Pancreas (tissue), 10 donors: ENCODE data around the gene RARB. TPM values are rescaled to one million over a fixed set of nuclear protein-coding genes. Genes with fewer than 3 reads are reported as not detected.

ENCODE experiments used
- ATAC-seq, 4 donors: fragments of 200-7000 bp; cut with Tn5 transposase; one replicate each; pipeline versions ENCODE4 v1.8.0 to v1.9.1; 2020; ENCODE audit warnings: mild to moderate bottlenecking in 4 of 4, moderate library complexity in 4 of 4
- DNase-seq, 6 donors: peaks; one replicate each; pipeline ENCODE4 v3.0.0-alpha.2; 2020
- FAIRE-seq: peaks from 2 replicates; lab custom pipeline; 2012; peaks lifted over from hg19 to GRCh38; lab: Jason Lieb, UNC
- H3K27ac ChIP-seq, 4 donors: fragments of 200-600 bp; sonication (generic); 1 replicate in 3 of 4; 2 replicates in 1 of 4; pipeline versions ENCODE4 v1.5.0 to v1.8.0; 2020
- H3K27me3 ChIP-seq, 4 donors: fragments of 200-600 bp; one replicate each; pipeline ENCODE4 v1.8.0; 2021
- H3K36me3 ChIP-seq, 3 donors: fragments of 200-600 bp; sonication (generic) in 1 of 3; one replicate each; pipeline versions ENCODE4 v1.5.0 to v1.8.0; 2020 to 2021
- H3K4me1 ChIP-seq, 3 donors: fragments of 200-600 bp; one replicate each; pipeline ENCODE4 v1.8.0; 2021
- H3K4me3 ChIP-seq, 4 donors: fragments of 200-600 bp; sonication (generic) in 2 of 4; one replicate each; pipeline versions ENCODE4 v1.5.0 to v1.8.0; 2020 to 2021
- H3K9me3 ChIP-seq, 4 donors: fragments of 200-600 bp; one replicate each; pipeline ENCODE4 v1.8.0; 2021
- CTCF ChIP-seq, 4 donors: fragments of 200-600 bp; sonication (generic) in 3 of 4; IDR thresholded peaks; one replicate each; pipeline versions ENCODE4 v1.5.0 to v1.8.0; 2021; ENCODE audit warnings: antibody characterized with exemption in 4 of 4
- WGBS, 2 donors: extraction: QIAGEN DNeasy Blood & Tissue Kit; methylation state at CpG; one replicate each; pipeline ENCODE4 v1.1.7; 2013; 5-methylcytosine and 5-hydroxymethylcytosine counted together
- intact Hi-C, 3 donors: fragments of 100-400 bp; cut with DNase I; formaldehyde crosslinking; loops; one replicate each; pipeline versions ENCODE4 v1.11.1 to v1.14.2; 2022
- polyA plus RNA-seq, 2 donors: library from polyadenylated mRNA; stranded (reverse); fragments of 200-250 nt; gene quantifications; one replicate each; pipeline ENCODE4 v1.2.3, GENCODE V29; 2013
- total RNA-seq, 6 donors: library from RNA; stranded (reverse); fragmentation: NEBNext Ultra II Directional in 4 of 6; extraction: Animal tissue kit (Norgen Biotek cat#: 25700) in 4 of 6; gene quantifications; one replicate each; pipeline versions ENCODE4 v1.2.1 to v1.2.4, GENCODE V29; 2021 to 2023
- donor health status: healthy with polysubstance abuse.
- donor health status: DM: no; HTN: no; CAD: no; lungs with moderate emphysema.
- donor health status: DM: no; HTN: no; CAD: no.
- donor health status: control.
- donor health status: control.
- donor health status: Bipolar disorder and iron deficiency.
- donor health status: DM: yes; HTN: yes; CAD: no.
- donor health status: DM: no; HTN: no; CAD: no.
- donor health status: DM: no; HTN: no; CAD: no.
- donor health status: DM: yes; HTN: yes; CAD: no.

Gene RARB
- total and polyA plus RNA-seq, 8 donors = 0.49 to 3.3 (median 0.75) TPM

GRCh38 chr3:25448750-25449692, 21.0 kb downstream of the RARB start:
- intact Hi-C loops = no loop called here
- H3K27ac ChIP-seq = peak overlapping the region in 1 of 4 donors; percentile 12
- no peak for FAIRE-seq
- H3K4me1 ChIP-seq = no peaks in the 10 kb centered on the region
- no peaks in the 10 kb centered on the region for H3K27me3 ChIP-seq
- ATAC-seq = peak; percentile 56 to 91 (median 81)
- no peak overlapping the region for H3K4me3 ChIP-seq
- WGBS, 2 donors = 41 to 49% methylated on average over 11 of the region's 11 CpGs
- H3K36me3 ChIP-seq = no peaks in the 10 kb centered on the region
- no peak for TF ChIP-seq CTCF (IDR thresholded peaks at IDR 0.05)
- no peaks in the 10 kb centered on the region for H3K9me3 ChIP-seq
- DNase-seq = peak; percentile 47 to 84 (median 66)

- no peaks in the 10 kb centered on the region for H3K4me1 ChIP-seq
- DNase-seq (no peak), FAIRE-seq (no peak), ATAC-seq (no peak)
- no peak overlapping the region for H3K4me3 ChIP-seq
- no peaks in the 10 kb centered on the region for H3K9me3 ChIP-seq
- H3K27ac ChIP-seq = no peak overlapping the region
- intact Hi-C loops = no loop called here
- no peaks in the 10 kb centered on the region for H3K36me3 ChIP-seq
- H3K27me3 ChIP-seq = no peaks in the 10 kb centered on the region
- TF ChIP-seq CTCF (IDR thresholded peaks at IDR 0.05) = no peak
- WGBS, 2 donors = 93 to 96% methylated on average over 8 of the region's 8 CpGs
Observed at GRCh38 chr3:25449857-25450256, 21.8 kb downstream of the RARB start.

- FAIRE-seq = no peak
- Histone ChIP-seq H3K9me3 (no peaks in the 10 kb centered on the region), H3K4me3 (no peak overlapping the region), H3K4me1 (peaks cover 0 to 2% (median 0%) of the 10 kb centered on the region in 3 donors), H3K27ac (no peak overlapping the region), H3K36me3 (no peaks in the 10 kb centered on the region), H3K27me3 (no peaks in the 10 kb centered on the region)
- no peak for TF ChIP-seq CTCF (IDR thresholded peaks at IDR 0.05)
- ATAC-seq = no peak
- no peak for DNase-seq
- WGBS, 2 donors = 56 to 68% methylated on average over 5 of the region's 5 CpGs
- intact Hi-C loops = no loop called here
Observed at GRCh38 chr3:25452192-25452591, 24.1 kb downstream of the RARB start.

DNA sequence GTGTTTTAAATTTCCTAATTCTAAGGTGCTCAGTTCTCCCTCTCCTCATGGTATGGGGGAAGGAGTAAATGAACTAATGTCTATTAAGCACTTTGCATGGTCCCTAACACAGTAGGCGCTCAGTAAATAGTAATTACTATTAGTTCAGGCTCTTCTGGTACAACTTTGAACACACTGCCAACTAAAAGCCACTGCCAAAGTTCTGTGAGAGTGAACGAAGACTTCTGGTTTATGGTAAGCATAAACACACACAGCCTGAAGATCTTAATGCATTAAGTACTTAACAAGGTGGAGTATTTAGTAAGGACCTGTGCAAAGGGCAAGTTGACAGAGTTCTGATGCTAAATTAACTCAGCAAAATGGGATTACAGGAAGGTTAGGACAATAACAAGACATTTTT, 24.7 kb downstream of the RARB start:
- H3K4me1 ChIP-seq = peaks cover 0 to 8% (median 0%) of the 10 kb centered on the region in 3 donors
- FAIRE-seq (no peak), ATAC-seq (no peak), DNase-seq (no peak)
- no peak overlapping the region for H3K27ac ChIP-seq
- H3K4me3 ChIP-seq = no peak overlapping the region
- intact Hi-C loops = no loop called here
- TF ChIP-seq CTCF (IDR thresholded peaks at IDR 0.05) = no peak
- H3K36me3 ChIP-seq = no peaks in the 10 kb centered on the region
- WGBS, 2 donors = 84 to 95% methylated on average over 2 of the region's 2 CpGs
- H3K27me3 ChIP-seq = no peaks in the 10 kb centered on the region
- no peaks in the 10 kb centered on the region for H3K9me3 ChIP-seq

DNA sequence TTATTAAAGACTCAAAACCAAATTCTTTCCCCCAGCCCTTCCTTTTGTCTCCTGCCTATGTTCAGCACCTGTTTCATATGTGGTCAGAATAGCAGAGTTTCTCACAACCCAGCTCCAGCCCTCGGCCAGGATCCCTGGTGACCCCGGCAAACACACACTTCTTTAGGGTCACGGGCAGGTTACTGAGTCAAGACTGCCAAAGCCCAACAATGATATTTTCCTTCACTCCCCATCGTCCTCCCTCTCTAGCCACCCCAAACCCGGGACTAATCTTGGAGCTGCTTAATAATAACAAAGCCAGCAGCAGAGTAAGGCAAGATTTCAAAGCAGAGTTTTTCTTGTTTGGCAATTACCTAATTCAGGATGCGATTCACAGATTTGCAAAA, 25.5 kb downstream of the RARB start:
- TF ChIP-seq CTCF (IDR thresholded peaks at IDR 0.05) = no peak
- Histone ChIP-seq H3K4me1 (peaks cover 0 to 15% (median 4%) of the 10 kb centered on the region in 3 donors), H3K36me3 (no peaks in the 10 kb centered on the region), H3K4me3 (no peak overlapping the region), H3K27ac (no peak overlapping the region), H3K9me3 (no peaks in the 10 kb centered on the region), H3K27me3 (no peaks in the 10 kb centered on the region)
- DNase-seq (no peak), FAIRE-seq (no peak), ATAC-seq (no peak)
- intact Hi-C loops = no loop called here
- WGBS, 2 donors = 59 to 73% methylated on average over 6 of the region's 6 CpGs
